Pancreas (tissue), 10 donors: Measurements from ENCODE around the gene GPNMB. TPM values are rescaled to one million over a fixed set of nuclear protein-coding genes. Genes with fewer than 3 reads are reported as not detected.
A peak's percentile ranks its signal among the peaks of the same experiment; 100 is the strongest.

Experiments used
- ATAC-seq, 4 donors: fragments of 200-7000 bp; cut with Tn5 transposase; one replicate each; pipeline versions ENCODE4 v1.8.0 to v1.9.1; 2020; ENCODE audit warnings: mild to moderate bottlenecking in 4 of 4, moderate library complexity in 4 of 4
- DNase-seq, 6 donors: peaks; one replicate each; pipeline ENCODE4 v3.0.0-alpha.2; 2020
- FAIRE-seq: peaks from 2 replicates; lab custom pipeline; 2012; peaks lifted over from hg19 to GRCh38; lab: Jason Lieb, UNC
- H3K27ac ChIP-seq, 4 donors: fragments of 200-600 bp; sonication (generic); 1 replicate in 3 of 4; 2 replicates in 1 of 4; pipeline versions ENCODE4 v1.5.0 to v1.8.0; 2020
- H3K27me3 ChIP-seq, 4 donors: fragments of 200-600 bp; one replicate each; pipeline ENCODE4 v1.8.0; 2021
- H3K36me3 ChIP-seq, 3 donors: fragments of 200-600 bp; sonication (generic) in 1 of 3; one replicate each; pipeline versions ENCODE4 v1.5.0 to v1.8.0; 2020 to 2021
- H3K4me1 ChIP-seq, 3 donors: fragments of 200-600 bp; one replicate each; pipeline ENCODE4 v1.8.0; 2021
- H3K4me3 ChIP-seq, 4 donors: fragments of 200-600 bp; sonication (generic) in 2 of 4; one replicate each; pipeline versions ENCODE4 v1.5.0 to v1.8.0; 2020 to 2021
- H3K9me3 ChIP-seq, 4 donors: fragments of 200-600 bp; one replicate each; pipeline ENCODE4 v1.8.0; 2021
- WGBS, 2 donors: extraction: QIAGEN DNeasy Blood & Tissue Kit; methylation state at CpG; one replicate each; pipeline ENCODE4 v1.1.7; 2013; 5-methylcytosine and 5-hydroxymethylcytosine counted together
- intact Hi-C, 3 donors: fragments of 100-400 bp; cut with DNase I; formaldehyde crosslinking; loops; one replicate each; pipeline versions ENCODE4 v1.11.1 to v1.14.2; 2022
- polyA plus RNA-seq, 2 donors: library from polyadenylated mRNA; stranded (reverse); fragments of 200-250 nt; gene quantifications; one replicate each; pipeline ENCODE4 v1.2.3, GENCODE V29; 2013
- total RNA-seq, 6 donors: library from RNA; stranded (reverse); fragmentation: NEBNext Ultra II Directional in 4 of 6; extraction: Animal tissue kit (Norgen Biotek cat#: 25700) in 4 of 6; gene quantifications; one replicate each; pipeline versions ENCODE4 v1.2.1 to v1.2.4, GENCODE V29; 2021 to 2023
- TF ChIP-seq, protein P1 (sequence below), 4 donors: fragments of 200-600 bp; sonication (generic) in 3 of 4; IDR thresholded peaks; one replicate each; pipeline versions ENCODE4 v1.5.0 to v1.8.0; 2021; ENCODE audit warnings: antibody characterized with exemption in 4 of 4
- donor health status: healthy with polysubstance abuse.
- donor health status: DM: no; HTN: no; CAD: no; lungs with moderate emphysema.
- donor health status: DM: no; HTN: no; CAD: no.
- donor health status: control.
- donor health status: control.
- donor health status: Bipolar disorder and iron deficiency.
- donor health status: DM: yes; HTN: yes; CAD: no.
- donor health status: DM: no; HTN: no; CAD: no.
- donor health status: DM: no; HTN: no; CAD: no.
- donor health status: DM: yes; HTN: yes; CAD: no.

The GPNMB gene
- total and polyA plus RNA-seq, 8 donors: 1.9 to 104 (median 5.0) TPM

GRCh38 chr7:23294549-23295400 is 48.2 kb downstream of the GPNMB start:
- intact Hi-C loops: no loop called here
- Histone ChIP-seq H3K27me3 (no peaks in the 10 kb centered on the region), H3K4me1 (peaks cover 0 to 3% (median 0%) of the 10 kb centered on the region in 3 donors), H3K36me3 (no peaks in the 10 kb centered on the region), H3K27ac (no peak overlapping the region), H3K9me3 (no peaks in the 10 kb centered on the region), H3K4me3 (no peak overlapping the region)
- WGBS, 2 donors: 80 to 82% methylated on average over 6 of the region's 6 CpGs
- ATAC-seq: no peak
- TF ChIP-seq, protein P1, sequence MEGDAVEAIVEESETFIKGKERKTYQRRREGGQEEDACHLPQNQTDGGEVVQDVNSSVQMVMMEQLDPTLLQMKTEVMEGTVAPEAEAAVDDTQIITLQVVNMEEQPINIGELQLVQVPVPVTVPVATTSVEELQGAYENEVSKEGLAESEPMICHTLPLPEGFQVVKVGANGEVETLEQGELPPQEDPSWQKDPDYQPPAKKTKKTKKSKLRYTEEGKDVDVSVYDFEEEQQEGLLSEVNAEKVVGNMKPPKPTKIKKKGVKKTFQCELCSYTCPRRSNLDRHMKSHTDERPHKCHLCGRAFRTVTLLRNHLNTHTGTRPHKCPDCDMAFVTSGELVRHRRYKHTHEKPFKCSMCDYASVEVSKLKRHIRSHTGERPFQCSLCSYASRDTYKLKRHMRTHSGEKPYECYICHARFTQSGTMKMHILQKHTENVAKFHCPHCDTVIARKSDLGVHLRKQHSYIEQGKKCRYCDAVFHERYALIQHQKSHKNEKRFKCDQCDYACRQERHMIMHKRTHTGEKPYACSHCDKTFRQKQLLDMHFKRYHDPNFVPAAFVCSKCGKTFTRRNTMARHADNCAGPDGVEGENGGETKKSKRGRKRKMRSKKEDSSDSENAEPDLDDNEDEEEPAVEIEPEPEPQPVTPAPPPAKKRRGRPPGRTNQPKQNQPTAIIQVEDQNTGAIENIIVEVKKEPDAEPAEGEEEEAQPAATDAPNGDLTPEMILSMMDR (IDR thresholded peaks at IDR 0.05): no peak
- no peak for DNase-seq
- no peak for FAIRE-seq

DNA sequence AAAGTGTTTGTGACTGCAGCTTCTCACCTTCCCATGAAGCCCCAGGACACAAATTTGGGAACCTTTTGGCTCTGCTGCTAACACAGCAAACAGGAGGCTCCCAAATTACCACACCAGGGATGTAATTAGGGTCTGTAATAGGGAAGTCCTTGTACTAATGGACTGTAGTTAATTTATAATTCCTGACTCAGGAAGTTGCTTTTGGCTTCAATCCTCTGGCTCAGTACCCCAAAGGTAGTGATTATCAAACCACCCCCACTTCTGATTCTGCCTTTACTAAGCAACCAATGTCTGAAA is 48.8 kb downstream of the GPNMB start:
- DNase-seq (no peak), ATAC-seq (no peak), FAIRE-seq (no peak)
- intact Hi-C loops: no loop called here
- H3K9me3 ChIP-seq: no peaks in the 10 kb centered on the region
- H3K4me3 ChIP-seq: no peak overlapping the region
- H3K4me1 ChIP-seq: peaks cover 0 to 8% (median 3%) of the 10 kb centered on the region in 3 donors
- TF ChIP-seq, protein P1 (IDR thresholded peaks at IDR 0.05): no peak
- no peaks in the 10 kb centered on the region for H3K36me3 ChIP-seq
- H3K27me3 ChIP-seq: no peaks in the 10 kb centered on the region
- no peak overlapping the region for H3K27ac ChIP-seq

- Histone ChIP-seq H3K27me3 (no peaks in the 10 kb centered on the region), H3K36me3 (peaks cover 0 to 9% (median 0%) of the 10 kb centered on the region in 3 donors), H3K27ac (peak overlapping the region; percentile 65 to 75 (median 71)), H3K4me1 (peaks cover 0 to 22% (median 8%) of the 10 kb centered on the region in 3 donors), H3K9me3 (no peaks in the 10 kb centered on the region), H3K4me3 (peak overlapping the region in 3 of 4 donors; percentile 84 to 95 (median 93))
- intact Hi-C loops: no loop called here
- WGBS, 2 donors: 58 to 69% methylated on average over 11 of the region's 11 CpGs
- TF ChIP-seq, protein P1 (IDR thresholded peaks at IDR 0.05): no peak
- DNase-seq: peak in 3 of 6 donors; percentile 13 to 20 (median 19)
- no peak for FAIRE-seq
- ATAC-seq: peak in 2 of 4 donors; percentile 13 to 22
These were observed 51.7 kb downstream of the GPNMB start for GRCh38 chr7:23298141-23298881.

DNA sequence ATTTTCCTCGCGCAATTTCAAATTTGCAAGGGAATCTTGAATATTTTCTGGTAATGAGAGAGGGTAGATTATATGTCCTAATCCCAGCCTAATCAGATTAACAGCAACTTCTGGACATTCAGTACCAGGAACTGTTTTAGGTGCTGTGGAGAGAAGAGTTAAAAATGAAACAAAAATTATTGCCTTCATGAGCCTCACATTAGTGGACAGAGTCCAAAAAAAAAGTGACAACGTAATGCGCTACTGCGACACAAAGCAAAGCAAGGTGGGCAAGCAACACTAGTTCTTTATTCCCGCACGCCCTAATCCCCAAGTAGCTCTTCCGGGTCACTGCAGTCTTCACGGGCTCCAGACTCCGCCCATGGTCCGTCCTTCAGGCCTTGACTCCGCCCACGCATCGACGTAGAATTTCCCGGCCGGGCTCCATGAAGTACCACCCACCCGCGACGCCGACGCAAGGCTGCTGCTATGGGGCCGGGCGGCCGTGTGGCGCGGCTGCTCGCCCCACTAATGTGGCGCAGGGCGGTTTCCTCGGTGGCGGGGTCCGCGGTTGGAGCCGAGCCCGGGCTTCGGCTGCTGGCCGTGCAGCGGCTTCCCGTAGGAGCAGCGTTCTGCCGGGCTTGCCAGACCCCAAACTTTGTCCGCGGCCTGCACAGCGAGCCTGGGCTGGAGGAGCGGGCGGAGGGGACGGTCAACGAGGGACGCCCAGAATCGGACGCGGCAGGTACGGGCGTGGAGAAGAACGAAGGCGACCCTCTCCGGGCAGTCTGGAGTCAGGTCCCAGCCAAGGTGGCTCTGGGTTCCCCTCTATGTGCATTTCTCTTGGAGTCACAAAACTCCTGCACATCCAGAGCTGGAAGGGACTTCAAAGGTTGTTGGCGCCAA is 52.6 kb downstream of the GPNMB start, which contains the start of gene MALSU1:
Gene MALSU1 (plus strand): TSS at position 455 of the 885 bp plus-strand sequence. CDS start 14 bp downstream, at position 469.
- no peaks in the 10 kb centered on the region for H3K9me3 ChIP-seq
- H3K27ac ChIP-seq: peak within 1 kb of the TSS; percentile 65 to 75 (median 71)
- FAIRE-seq (no peak), DNase-seq (peak; percentile 95 to 97 (median 96)), ATAC-seq (peak; percentile 99 to 100 (median 99))
- H3K4me1 ChIP-seq: peaks cover 0 to 22% (median 8%) of the 10 kb centered on the region in 3 donors
- peak within 1 kb of the TSS; percentile 84 to 95 (median 92) for H3K4me3 ChIP-seq
- H3K36me3 ChIP-seq: peaks cover 0 to 9% (median 0%) of the 10 kb centered on the region in 3 donors
- TF ChIP-seq, protein P1 (IDR thresholded peaks at IDR 0.05): no peak
- no peaks in the 10 kb centered on the region for H3K27me3 ChIP-seq
- WGBS, 2 donors: 2% methylated on average over 55 to 59 of the region's 59 CpGs
- intact Hi-C loops: no loop called here
